Skin of body (tissue), 2 donors: ENCODE measurements around the gene IFI27L1. TPM values are rescaled to one million over a fixed set of nuclear protein-coding genes. Genes with fewer than 3 reads are reported as not detected.

Experiments used
- DNase-seq: peaks from one replicate; lab custom pipeline; 2025; lab: John Stamatoyannopoulos, UW
- total RNA-seq: library from RNA; depleted of rRNA; stranded (reverse); fragments of >200 nt; gene quantifications from one replicate; pipeline ENCODE4 v1.2.3, GENCODE V29; 2014

The IFI27L1 gene
- total RNA-seq, 1 donor from 2014 or later: 10.4 TPM

DNA sequence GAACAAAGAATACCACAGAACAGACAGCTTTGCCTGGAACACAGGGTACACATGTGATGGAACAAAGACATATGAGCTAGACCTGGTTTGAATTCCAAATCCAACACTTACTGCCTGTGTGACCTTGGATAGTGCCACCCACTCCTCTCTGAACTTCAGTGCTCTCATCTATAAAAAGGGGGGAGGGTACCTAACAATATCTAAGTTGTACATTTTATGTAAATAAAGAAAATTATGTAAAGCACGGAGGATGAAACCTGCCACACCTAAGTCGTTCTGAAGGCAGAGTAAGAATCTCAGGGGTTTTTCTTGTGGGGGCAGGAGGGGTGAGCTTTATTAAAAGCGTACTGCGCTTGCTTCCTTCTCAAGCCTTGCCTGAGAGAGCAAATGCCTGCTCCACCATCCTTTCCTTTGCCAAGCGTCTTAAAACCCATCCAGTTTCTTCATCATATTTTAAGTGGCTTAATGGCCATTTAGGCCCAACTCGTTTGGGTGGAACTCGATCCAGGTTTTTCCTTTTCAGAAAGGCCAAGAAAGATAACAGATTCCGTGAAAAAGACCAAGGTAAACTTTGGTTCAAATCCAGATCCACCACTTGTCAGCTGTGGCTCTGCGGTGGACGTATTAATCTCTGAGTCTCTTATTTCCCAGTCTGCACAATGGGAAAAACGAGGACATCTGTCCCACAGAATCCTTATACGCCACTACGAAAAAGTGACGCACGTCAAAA, 1.1 kb upstream of the IFI27L1 start:
- peak; percentile 22 for DNase-seq

DNA sequence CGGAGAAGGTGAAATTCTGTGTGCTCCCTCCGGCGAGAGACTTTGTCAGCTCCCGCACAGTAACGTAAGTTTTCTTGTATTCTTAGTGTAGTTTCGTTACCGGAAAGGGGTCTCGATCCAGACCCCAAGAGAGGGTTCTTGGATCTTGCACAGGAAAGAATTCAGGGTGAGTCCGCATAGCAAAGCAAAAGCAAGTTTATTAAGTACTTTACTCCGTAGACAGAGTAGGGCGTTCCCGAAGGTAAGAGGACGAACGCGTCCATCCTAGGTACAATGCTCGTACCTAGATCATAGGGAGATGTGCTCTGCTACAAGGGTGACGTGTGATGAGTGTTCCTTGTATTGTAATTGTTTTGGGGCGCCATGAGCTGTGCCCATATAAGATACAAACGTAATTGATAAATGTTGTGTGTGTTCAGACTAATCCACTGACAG, 293 bp downstream of the IFI27L1 start:
- DNase-seq: no peak

DNA sequence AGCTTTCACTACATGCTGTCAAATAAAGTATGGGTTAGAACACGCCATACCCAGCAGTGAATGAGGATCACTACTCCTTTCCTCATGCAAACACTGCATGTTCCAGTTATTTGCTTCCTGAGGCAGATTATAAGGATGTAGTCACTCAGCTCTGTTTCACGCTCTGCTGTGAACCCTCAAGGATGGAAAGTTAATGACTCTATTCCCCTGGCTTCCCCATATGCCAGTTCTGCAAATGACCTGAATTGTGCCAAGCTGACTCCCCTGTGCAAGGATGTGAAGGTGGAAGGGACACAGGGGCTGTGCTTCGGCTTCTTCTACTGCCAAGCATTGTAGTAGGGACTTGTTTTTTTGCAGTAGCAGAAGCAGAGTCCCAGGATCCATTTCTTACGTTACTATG, 6.8 kb downstream of the IFI27L1 start:
- no peak for DNase-seq

DNA sequence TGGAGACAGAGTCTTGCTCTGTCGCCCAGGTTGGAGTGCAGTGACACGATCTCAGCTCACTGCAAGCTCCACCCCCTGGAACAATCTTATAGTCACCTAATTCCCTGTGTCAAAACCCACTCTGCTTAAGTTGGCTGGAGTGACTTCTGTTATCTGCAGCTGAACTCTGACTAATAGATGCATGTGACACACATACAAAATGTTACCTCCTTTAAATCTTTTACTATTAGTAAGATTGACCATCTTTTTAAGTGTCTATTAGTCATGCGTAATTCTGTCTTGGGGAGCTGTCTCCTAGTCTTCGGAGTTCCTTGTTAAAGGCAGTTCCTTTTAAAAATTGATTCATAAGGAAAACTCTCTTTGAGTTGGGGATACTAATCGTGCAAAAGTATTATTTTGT, 7.4 kb downstream of the IFI27L1 start:
- DNase-seq: no peak

DNA sequence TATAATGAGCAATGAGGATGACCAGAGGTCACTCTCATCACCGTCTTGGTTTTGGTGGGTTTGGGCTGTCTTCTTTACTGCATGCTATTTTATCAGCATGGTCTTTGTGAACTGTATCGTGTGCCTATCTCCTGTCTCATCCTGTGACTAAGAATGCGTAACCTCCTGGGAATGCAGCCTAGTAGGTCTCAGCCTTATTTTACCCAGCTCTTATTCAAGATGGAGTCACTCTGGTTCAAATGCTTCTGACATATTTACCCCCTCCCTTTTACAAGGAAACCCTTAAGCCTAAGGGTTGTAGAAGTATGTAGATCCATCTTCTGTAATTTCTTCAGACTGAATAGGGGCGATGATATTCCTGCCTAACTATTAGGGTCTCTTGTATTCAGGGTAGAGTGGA, 8.4 kb downstream of the IFI27L1 start:
- DNase-seq: no peak

DNA sequence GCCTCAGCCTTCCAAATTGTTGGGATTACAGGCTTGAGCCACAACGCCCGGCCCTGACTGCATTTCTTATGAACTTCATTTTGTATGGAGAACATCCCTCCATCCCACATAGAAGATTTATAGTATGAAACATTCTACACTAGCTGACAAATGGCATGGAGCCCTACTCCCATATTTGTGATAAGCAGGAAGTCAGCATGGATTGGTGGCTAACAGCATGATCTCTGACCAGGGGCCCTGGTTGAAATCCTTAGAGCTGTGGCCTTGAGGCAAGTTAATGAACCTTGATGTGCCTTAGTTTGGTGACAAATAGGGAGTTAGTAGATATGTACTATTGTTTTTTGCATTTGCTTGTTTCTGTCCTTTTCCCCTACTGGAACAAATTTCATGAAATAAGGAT, 12.3 kb downstream of the IFI27L1 start:
- no peak for DNase-seq

DNA sequence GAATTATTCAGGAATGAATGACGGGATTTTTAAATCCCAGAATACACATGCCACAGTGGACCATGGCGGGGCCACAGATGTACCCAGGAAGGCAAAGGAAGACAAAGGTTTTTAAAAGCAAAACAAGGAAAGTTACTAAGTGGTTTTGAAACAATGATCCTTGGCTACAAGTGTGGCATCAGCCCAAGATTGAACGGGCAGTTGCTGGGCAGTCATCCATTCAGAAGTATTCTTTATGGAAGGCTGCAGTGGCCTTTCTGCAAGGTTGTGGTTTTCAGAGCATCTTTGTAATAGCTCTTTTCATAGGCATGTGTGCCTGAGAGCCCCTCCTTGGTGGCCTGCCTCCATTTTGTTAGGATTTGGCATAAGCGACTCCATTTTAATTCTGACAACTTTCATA, 16.0 kb downstream of the IFI27L1 start:
- no peak for DNase-seq

DNA sequence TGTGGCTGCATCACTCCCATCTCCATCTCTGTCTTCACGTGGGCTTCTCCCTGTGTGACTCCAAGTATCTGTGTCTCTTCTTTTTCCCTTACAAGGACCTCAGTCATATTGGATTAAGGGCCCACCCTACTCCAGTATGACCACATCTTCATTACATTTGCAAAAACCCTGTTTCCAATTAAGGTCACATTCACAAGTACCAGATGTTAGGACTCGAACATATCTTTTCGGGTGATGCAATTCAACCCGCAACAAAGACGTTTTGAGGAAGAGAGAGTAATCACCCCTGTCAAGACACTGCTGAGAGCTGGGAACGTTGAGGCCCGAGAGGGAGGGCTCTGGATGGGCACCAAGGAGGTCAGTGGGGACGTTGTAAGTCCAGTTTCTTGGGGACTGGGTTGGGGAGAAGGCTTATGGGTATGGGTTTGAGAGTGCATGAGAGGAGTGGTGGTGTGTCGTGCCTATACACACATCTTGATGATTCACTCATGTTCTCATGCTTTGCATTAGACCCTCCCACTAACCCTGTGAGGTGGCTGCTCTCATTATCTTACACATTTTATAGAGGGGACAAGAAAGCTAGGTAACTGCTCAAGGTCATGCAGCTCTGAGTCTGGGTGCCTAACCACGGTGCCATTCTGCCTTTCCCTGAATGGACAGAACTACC, 17.3 kb downstream of the IFI27L1 start:
- DNase-seq: peak; percentile 42

DNA sequence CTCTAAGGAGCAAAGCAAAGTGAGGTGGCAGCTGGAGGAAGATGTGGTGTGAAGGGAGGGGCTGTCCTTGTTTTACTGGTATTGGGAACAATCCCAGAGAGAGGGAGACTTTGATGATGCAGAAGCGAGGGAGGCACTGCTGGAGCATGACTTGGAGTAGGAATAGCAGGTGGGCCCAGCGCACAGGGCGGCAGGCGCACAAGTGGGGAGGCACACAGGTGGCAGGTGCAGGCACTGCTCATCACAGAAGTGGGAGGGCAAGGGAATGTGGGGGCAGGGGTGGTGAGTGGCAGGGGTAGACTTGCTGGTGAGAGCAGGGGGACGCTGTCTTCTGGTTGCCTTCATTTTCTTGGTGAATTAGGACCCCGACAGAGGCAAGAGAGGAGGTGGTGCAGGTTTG, 17.9 kb downstream of the IFI27L1 start:
- DNase-seq: no peak

DNA sequence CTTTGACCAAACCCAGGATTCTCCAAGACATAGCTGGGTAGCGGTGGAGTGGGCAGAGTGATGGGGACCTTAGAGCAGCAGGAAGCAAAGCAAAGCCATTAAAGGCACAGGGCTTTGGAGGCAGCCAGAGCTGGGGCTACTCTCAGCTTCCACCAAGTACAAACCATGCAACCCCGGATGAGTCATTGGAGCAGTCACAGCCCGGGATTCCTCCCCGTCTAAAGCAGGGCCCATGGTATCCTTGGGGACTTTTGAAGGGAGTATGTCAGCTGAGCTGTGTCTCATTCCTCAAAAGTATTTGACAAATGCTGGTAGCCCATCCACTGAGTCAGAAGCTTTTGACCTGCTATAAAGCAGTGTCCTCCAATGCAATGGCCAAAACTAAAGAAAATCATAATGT, 19.7 kb downstream of the IFI27L1 start:
- no peak for DNase-seq

DNA sequence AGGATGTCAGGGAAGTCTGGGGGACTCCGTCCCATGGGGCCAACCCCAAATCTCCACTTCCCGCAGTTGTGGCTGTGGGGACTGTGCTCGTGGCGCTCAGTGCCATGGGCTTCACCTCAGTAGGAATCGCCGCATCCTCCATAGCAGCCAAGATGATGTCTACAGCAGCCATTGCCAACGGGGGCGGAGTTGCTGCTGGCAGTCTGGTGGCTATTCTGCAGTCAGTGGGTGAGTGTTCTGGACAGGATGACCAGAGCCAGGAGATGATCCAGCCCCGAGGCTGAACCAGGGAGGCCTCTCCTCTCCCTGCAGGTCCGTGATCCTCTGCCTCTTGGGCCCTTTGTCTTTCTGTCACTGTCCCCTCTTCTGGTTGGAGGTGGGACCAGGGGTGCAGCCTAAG, 20.6 kb downstream of the IFI27L1 start:
- DNase-seq: no peak

DNA sequence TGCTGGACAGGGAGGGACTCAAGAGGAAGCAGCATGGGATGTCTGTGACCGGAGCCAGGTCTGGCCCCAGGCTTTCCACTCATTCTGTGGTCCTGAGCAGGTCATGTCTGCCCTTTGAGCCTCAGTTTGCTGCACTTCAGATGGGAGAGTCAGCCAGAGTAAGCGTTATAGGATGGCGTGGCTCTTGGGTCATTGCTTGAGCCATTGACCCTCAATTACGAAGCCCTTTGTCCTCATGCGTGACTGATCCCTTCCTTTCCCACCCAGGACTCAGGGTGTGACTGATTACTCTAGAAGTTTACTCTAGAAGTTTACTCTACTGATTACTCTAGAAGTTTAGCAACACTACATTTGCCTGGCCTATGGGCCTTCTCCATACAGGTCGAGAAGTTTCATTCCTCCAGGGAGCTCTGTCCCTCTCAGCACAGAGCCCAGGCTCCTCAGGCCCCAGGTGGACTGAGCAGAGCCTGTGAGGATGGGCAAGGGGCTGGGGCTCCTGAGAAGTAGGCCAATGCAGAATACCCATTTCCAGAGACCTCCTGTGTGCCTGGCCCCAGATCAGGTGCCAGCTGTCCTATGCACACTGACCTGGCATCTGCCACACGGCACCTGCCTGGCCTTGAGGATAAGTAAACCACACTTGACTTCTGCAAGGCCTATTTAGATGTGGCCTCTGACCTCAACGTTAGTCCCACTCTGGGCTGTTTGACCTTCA, 21.8 kb downstream of the IFI27L1 start:
- DNase-seq: no peak

DNA sequence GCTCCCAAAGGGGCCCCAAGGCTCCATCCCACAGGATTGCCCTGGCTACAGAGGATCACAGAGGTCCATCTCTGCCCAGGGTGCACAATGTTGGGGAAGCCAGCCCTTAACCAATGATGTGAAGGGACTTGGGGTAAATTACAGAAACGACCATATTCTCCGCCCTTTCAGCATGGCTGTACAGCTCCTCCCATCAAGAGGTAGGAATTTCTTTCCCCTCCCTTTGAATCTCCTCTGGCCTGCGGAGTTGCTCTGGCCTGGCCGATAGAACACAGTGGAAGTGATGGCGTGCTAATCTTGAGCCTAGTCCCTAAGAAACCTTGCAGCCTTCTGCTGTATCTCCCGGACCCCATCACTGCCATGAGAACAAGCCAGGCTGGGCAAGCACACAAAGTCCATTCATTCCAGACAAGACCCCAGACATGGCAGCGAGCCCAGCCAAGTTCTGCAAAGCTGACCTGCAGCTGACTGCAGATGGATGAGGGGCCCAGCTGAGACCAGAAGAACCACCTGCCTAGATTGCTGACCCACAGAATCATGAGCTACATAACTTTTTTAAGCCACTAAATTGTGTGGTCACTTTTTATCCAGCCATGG, 22.5 kb downstream of the IFI27L1 start:
- no peak for DNase-seq

DNA sequence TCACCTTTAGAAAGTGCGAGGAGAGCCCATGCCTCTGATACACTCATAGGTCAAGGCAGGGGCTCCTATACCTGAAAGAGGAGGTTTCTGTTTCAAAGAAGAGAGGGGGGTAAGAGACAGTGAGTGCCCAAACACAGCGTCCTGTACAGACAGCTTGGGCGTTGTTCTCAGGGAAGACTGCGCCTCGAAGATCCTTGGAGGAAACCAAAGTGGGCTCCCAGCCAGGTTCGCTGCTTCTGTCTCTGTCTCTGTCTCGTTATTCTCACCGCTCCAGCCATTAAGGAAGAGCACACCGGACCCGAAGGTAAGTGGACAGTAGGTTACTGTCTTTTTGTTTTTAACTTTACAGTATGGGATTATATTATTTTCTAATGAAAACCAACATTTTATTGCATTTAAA, 23.6 kb downstream of the IFI27L1 start:
- no peak for DNase-seq

DNA sequence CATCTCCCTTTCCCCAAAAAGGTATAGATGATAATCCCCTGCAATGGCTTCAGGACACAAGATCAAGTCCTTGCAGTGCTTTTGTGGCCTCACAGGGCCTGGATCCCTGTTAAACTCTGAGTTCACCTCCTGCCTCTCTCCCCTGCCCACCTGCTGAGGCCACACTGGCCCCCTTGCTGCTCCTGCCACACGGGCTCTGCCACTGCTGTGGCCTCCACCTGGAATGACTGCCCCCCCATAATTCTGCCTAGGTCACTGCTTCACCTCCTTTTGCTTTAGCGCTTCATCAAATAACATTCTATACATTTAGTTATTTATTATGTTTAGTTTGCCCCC, 28.8 kb downstream of the IFI27L1 start:
- no peak for DNase-seq

DNA sequence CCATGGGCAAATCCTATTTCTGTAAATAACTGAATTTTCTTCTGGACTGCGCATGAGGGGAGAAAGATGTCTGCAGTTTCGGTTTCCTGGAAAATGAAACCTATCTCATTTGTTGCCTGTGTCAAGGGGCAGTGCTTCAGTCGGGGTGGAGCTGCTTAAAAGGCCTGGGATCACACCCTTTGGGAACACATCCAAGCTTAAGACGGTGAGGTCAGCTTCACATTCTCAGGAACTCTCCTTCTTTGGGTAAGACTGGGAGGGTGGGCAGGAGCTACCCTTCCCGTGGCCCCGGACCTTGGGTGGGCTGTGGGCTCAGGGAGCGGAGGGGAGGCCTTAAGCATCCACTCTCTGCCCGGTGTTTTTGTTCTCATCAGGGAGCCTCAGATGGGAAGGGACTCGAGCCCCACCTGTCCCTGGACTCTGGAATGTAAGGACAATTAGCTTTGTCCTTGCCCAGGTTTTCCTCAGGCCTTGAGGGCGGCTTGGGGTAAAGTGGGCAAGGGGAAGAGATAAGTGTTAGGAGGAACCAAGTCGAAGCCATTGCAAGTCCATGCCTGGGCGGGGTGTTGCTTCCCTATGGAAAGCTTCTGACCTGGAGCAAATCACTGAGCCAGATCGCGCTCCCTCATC, 29.6 kb downstream of the IFI27L1 start, which contains the start of gene IFI27:
TSS of gene IFI27 (plus strand) at position 185 of the 630 bp plus-strand sequence.
- DNase-seq: no peak

DNA sequence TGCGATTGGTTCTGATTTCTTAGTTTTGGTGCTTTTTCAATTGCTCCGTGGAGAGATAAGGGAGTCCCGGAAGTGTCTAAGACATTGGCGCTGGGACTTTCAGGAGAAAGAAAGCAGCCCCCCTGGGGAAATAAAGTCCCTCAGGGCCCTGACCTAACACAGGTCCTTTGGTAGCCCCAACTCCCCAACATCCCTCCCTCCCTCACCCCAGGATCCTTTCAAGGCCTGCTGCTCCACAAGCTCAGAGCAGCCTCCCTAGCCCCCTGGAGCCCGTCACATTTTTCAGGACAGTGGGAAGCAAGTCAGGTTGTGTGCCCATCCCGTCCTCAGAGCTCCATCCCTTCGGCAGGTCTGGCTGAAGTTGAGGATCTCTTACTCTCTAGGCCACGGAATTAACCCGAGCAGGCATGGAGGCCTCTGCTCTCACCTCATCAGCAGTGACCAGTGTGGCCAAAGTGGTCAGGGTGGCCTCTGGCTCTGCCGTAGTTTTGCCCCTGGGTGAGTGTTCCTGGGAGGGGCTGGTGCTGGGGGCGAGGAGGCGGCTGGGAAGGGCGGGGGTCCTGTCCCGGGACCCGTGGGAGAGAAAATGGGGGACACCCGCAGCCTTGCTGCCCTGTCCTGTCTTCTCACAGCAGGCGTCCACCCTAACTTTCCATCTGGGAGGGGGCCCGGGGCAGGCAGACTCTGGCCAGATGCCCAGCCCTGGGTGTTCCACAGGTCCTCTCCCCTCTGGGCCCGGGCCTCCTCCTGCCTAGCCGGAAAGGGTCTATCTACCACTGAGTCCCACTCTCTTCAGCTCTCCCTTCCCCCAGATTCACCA, 30.4 kb downstream of the IFI27L1 start:
- DNase-seq: no peak

DNA sequence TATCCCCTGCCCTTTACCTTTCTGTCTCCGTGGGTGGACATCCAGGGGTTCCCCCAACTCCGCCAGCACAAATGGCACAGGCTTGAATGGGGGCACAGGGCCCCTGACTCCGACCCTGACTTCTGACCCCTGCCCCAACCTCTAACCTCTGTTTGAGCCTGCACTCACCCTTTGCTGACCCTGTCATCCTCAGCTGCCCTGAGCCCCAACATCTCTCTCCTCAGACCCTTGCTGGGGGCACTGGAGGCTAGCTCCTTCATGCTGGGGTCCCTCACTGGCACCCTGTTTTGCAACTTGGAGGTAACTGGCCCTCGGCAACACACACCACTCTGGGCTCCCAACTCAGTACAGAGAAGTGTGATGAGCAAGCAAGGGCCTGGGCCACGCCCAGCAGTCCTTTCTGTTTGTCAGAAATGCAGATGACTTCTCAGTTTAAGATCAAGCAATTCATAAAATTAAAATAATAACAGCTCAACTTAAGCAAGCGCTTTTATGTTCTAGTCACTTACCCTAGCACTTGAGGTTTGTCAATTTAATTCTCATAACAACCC, 31.5 kb downstream of the IFI27L1 start:
- no peak for DNase-seq

DNA sequence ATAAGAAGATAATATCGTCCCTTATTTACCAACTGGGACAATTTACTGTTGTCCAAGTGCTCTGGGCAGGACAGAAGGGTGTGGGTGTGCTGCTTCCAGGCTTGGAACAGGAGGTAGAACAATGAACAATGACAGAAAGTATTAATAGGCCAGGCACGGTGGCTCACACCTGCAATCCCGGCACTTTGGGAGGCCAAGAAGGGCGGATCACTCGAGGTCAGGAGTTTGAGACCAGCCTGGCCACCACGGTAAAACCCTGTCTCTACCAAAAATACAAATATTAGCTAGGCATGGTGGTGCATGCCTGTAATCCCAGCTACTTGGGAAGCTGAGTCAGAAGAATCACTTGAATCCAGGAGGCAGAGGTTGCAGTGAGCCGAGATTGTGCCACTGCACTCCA, 32.0 kb downstream of the IFI27L1 start:
- no peak for DNase-seq

DNA sequence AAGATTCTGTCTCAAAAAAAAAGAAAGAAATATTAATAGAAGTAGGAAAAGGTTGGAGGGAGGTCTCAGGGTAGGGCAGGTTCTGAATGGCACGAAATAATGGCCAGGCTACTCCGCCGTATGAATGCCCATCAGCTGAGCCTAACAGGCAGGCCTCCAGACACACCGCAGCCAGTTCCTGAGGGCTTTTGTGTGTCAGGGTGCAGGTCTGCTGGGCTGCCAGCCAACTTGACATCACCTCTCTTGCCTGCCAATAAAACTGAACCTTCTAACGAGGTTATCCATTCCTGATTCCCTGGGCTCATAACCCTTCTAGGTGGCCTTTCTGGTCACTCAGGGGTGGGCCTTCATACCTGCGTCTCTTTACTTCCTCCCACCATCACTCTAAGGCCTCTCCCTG, 32.4 kb downstream of the IFI27L1 start:
- no peak for DNase-seq
